Endodermal cell (in vitro differentiated cells): ENCODE measurements around the gene VDR. TPM values are rescaled to one million over a fixed set of nuclear protein-coding genes. Genes with fewer than 3 reads are reported as not detected.

Source experiments
- DNase-seq: peaks from one replicate; pipeline ENCODE4 v3.0.0-alpha.2; 2017
- H3K27ac ChIP-seq: 2 replicates; pipeline ENCODE4 v1.5.1; 2013; ENCODE audit warnings: mild to moderate bottlenecking, low read depth, low read length, moderate library complexity
- H3K27me3 ChIP-seq: 2 replicates; pipeline ENCODE4 v1.6.1; 2013; ENCODE audit warnings: mild to moderate bottlenecking, low read length, moderate library complexity; ENCODE audit not compliant: insufficient read depth, control insufficient read depth, poor library complexity, severe bottlenecking
- H3K36me3 ChIP-seq: 2 replicates; pipeline ENCODE4 v1.7.0; 2013; ENCODE audit warnings: mild to moderate bottlenecking, low read length, moderate library complexity; ENCODE audit not compliant: control insufficient read depth, insufficient read depth
- H3K4me1 ChIP-seq: one replicate; pipeline ENCODE4 v1.7.0; 2013; ENCODE audit warnings: low read length; ENCODE audit not compliant: control insufficient read depth, insufficient read depth
- H3K4me3 ChIP-seq: 2 replicates; pipeline ENCODE4 v1.5.1; 2013; ENCODE audit warnings: mild to moderate bottlenecking, low read length, moderate library complexity
- H3K9ac ChIP-seq: 2 replicates; pipeline ENCODE4 v1.6.1; 2013; ENCODE audit warnings: mild to moderate bottlenecking, low read length, moderate library complexity; ENCODE audit not compliant: poor library complexity, severe bottlenecking; ENCODE audit errors: extremely low read depth
- H3K9me3 ChIP-seq: 2 replicates; pipeline ENCODE4 v1.6.1; 2013; ENCODE audit warnings: mild to moderate bottlenecking, low read length, moderate library complexity; ENCODE audit not compliant: control insufficient read depth
- H3K27ac Mint-ChIP-seq: 2 replicates; pipeline ENCODE4 v1.8.0; 2020; ENCODE audit warnings: mixed read lengths
- H3K27me3 Mint-ChIP-seq: 2 replicates; pipeline ENCODE4 v1.8.0; 2021; ENCODE audit warnings: mild to moderate bottlenecking, mixed read lengths; ENCODE audit not compliant: insufficient read depth
- H3K36me3 Mint-ChIP-seq: 2 replicates; pipeline ENCODE4 v1.8.0; 2020; ENCODE audit warnings: low read depth, mixed read lengths
- H3K4me1 Mint-ChIP-seq: 2 replicates; pipeline ENCODE4 v1.8.0; 2020; ENCODE audit warnings: mixed read lengths
- H3K4me3 Mint-ChIP-seq: 2 replicates; pipeline ENCODE4 v1.8.0; 2020; ENCODE audit warnings: mild to moderate bottlenecking, moderate library complexity, mixed read lengths
- H3K9me3 Mint-ChIP-seq: 2 replicates; pipeline ENCODE4 v1.8.0; 2020; ENCODE audit warnings: mild to moderate bottlenecking, mixed read lengths
- CTCF ChIP-seq: fragments of 200-600 bp; sonication (generic); conservative IDR thresholded peaks from 2 replicates; pipeline ENCODE4 v1.5.0; 2021; ENCODE audit warnings: antibody characterized with exemption, mild to moderate bottlenecking
- WGBS, 2 experiments: methylation state at CpG; one replicate each; pipeline versions ENCODE4 v1.1.5 to v1.1.7; 2013; ENCODE audit warnings: missing lambda C conversion rate in 2 of 2, mixed read lengths in 1 of 2; ENCODE audit not compliant: insufficient coverage in 1 of 2, insufficient read length in 1 of 2; 5-methylcytosine and 5-hydroxymethylcytosine counted together
- total RNA-seq, 2 donors: library from RNA; stranded (reverse); fragmentation: NEBNext Ultra II Directional in 1 of 2; extraction: Animal tissue kit (Norgen Biotek cat#: 25700) in 1 of 2; gene quantifications; 2 replicates in 1 of 2; 3 replicates in 1 of 2; pipeline ENCODE4 v1.2.1, GENCODE V29; 2021

Gene VDR
- total RNA-seq, 2 donors from 2014 or later, result 0.04 TPM; not detected in 1

- WGBS, 2 experiments, result 94 to 97% methylated on average over 4 to 12 of the region's 12 CpGs
- H3K4me1 Mint-ChIP-seq, result peaks cover 32% of the 10 kb centered on the region
- no peaks in the 10 kb centered on the region for H3K36me3 Mint-ChIP-seq
- no peak for DNase-seq
- H3K36me3 ChIP-seq, result no peaks in the 10 kb centered on the region
- H3K9me3 Mint-ChIP-seq, result no peaks in the 10 kb centered on the region
- H3K4me1 ChIP-seq, result peaks cover 5% of the 10 kb centered on the region
- H3K9ac ChIP-seq, result no peak overlapping the region
- H3K27me3 Mint-ChIP-seq, result peaks cover 2% of the 10 kb centered on the region
- H3K4me3 Mint-ChIP-seq, result no peak overlapping the region
- no peak overlapping the region for H3K4me3 ChIP-seq
- H3K27ac Mint-ChIP-seq, result no peak overlapping the region
- no peak overlapping the region for H3K27ac ChIP-seq
- TF ChIP-seq CTCF, result no peak
- H3K9me3 ChIP-seq, result no peaks in the 10 kb centered on the region
- no peaks in the 10 kb centered on the region for H3K27me3 ChIP-seq
Measured at GRCh38 chr12:47833591-47834012, 71.2 kb downstream of the VDR start.

- no peak for TF ChIP-seq CTCF
- Histone ChIP-seq H3K4me3 (no peak overlapping the region), H3K4me1 (peaks cover 5% of the 10 kb centered on the region), H3K27ac (no peak overlapping the region), H3K9me3 (no peaks in the 10 kb centered on the region), H3K9ac (no peak overlapping the region), H3K36me3 (no peaks in the 10 kb centered on the region), H3K27me3 (no peaks in the 10 kb centered on the region)
- Mint-ChIP-seq H3K4me1 (peaks cover 32% of the 10 kb centered on the region), H3K27ac (no peak overlapping the region), H3K27me3 (peaks cover 2% of the 10 kb centered on the region), H3K4me3 (no peak overlapping the region), H3K9me3 (no peaks in the 10 kb centered on the region), H3K36me3 (no peaks in the 10 kb centered on the region)
- 91 to 94% methylated on average over 7 to 13 of the region's 13 CpGs for WGBS, 2 experiments
- DNase-seq, result no peak
Measured at GRCh38 chr12:47832263-47832933, 72.4 kb downstream of the VDR start.

- Histone ChIP-seq H3K36me3 (no peaks in the 10 kb centered on the region), H3K27ac (no peak overlapping the region), H3K27me3 (no peaks in the 10 kb centered on the region), H3K4me3 (no peak overlapping the region), H3K9me3 (no peaks in the 10 kb centered on the region), H3K9ac (no peak overlapping the region), H3K4me1 (peaks cover 5% of the 10 kb centered on the region)
- H3K27me3 Mint-ChIP-seq, result peaks cover 2% of the 10 kb centered on the region
- no peak overlapping the region for H3K4me3 Mint-ChIP-seq
- no peak overlapping the region for H3K27ac Mint-ChIP-seq
- WGBS, 2 experiments, result 50 to 57% methylated on average over 2 to 4 of the region's 4 CpGs
- DNase-seq, result no peak
- H3K36me3 Mint-ChIP-seq, result no peaks in the 10 kb centered on the region
- peaks cover 31% of the 10 kb centered on the region for H3K4me1 Mint-ChIP-seq
- no peak for TF ChIP-seq CTCF
- H3K9me3 Mint-ChIP-seq, result no peaks in the 10 kb centered on the region
Measured at GRCh38 chr12:47829584-47829983, 75.2 kb downstream of the VDR start.
